HG03064 (cell line): ENCODE results near the gene DCLK2.
"Not testable (repeated sequence)": the region's sequence is repeated elsewhere in the genome, so short reads cannot be mapped to it uniquely, and the experiment has no call there.

Experiments used
- ATAC-seq: cut with Tn5 transposase; IDR thresholded peaks from one replicate; pipeline ENCODE4 v1.9.1; 2021; ENCODE audit warnings: low read depth; ENCODE audit not compliant: unreplicated experiment

The DCLK2 gene

GRCh38 chr4:150197256-150197655 is 119.0 kb downstream of the DCLK2 start:
- not testable (repeated sequence) for ATAC-seq

GRCh38 chr4:150199056-150199455 is 120.8 kb downstream of the DCLK2 start:
- no peak for ATAC-seq

GRCh38 chr4:150205016-150205415 is 126.8 kb downstream of the DCLK2 start:
- ATAC-seq, result no peak

GRCh38 chr4:150206265-150206664 is 128.0 kb downstream of the DCLK2 start:
- ATAC-seq, result no peak

- ATAC-seq, result no peak
These were observed 128.7 kb downstream of the DCLK2 start for GRCh38 chr4:150206954-150207353.

- ATAC-seq, result no peak
These were observed 129.6 kb downstream of the DCLK2 start for GRCh38 chr4:150207871-150208270.

GRCh38 chr4:150209140-150209829 is 131.0 kb downstream of the DCLK2 start:
- ATAC-seq, result no peak

- ATAC-seq, result no peak
These were observed 132.8 kb downstream of the DCLK2 start for GRCh38 chr4:150211016-150211415.

GRCh38 chr4:150211799-150212445 is 133.7 kb downstream of the DCLK2 start:
- no peak for ATAC-seq

GRCh38 chr4:150212485-150212884 is 134.2 kb downstream of the DCLK2 start:
- no peak for ATAC-seq

- ATAC-seq, result no peak
These were observed 134.7 kb downstream of the DCLK2 start for GRCh38 chr4:150212927-150213326.

GRCh38 chr4:150215601-150216000 is 137.4 kb downstream of the DCLK2 start:
- ATAC-seq, result no peak

GRCh38 chr4:150216726-150217125 is 138.5 kb downstream of the DCLK2 start:
- ATAC-seq, result no peak

- no peak for ATAC-seq
These were observed 138.9 kb downstream of the DCLK2 start for GRCh38 chr4:150217192-150217591.

- no peak for ATAC-seq
These were observed 139.6 kb downstream of the DCLK2 start for GRCh38 chr4:150217808-150218207.

- ATAC-seq, result no peak
These were observed 140.2 kb downstream of the DCLK2 start for GRCh38 chr4:150218447-150218846.

GRCh38 chr4:150219841-150220240 is 141.6 kb downstream of the DCLK2 start:
- no peak for ATAC-seq

GRCh38 chr4:150224896-150225591 is 146.8 kb downstream of the DCLK2 start:
- ATAC-seq, result no peak

GRCh38 chr4:150229520-150229919 is 151.3 kb downstream of the DCLK2 start:
- no peak for ATAC-seq

- no peak for ATAC-seq
These were observed 152.3 kb downstream of the DCLK2 start for GRCh38 chr4:150230561-150230960.

- ATAC-seq, result no peak
These were observed 153.0 kb downstream of the DCLK2 start for GRCh38 chr4:150231107-150231770.
